NCI-H1048 (cell line): ENCODE results near the gene C10orf105.

Experiments used
- DNase-seq: peaks from one replicate; lab custom pipeline; 2025; lab: John Stamatoyannopoulos, UW

C10orf105 gene

GRCh38 chr10:71751515-71752224 is 32.1 kb upstream of the C10orf105 start:
- no peak for DNase-seq

DNA sequence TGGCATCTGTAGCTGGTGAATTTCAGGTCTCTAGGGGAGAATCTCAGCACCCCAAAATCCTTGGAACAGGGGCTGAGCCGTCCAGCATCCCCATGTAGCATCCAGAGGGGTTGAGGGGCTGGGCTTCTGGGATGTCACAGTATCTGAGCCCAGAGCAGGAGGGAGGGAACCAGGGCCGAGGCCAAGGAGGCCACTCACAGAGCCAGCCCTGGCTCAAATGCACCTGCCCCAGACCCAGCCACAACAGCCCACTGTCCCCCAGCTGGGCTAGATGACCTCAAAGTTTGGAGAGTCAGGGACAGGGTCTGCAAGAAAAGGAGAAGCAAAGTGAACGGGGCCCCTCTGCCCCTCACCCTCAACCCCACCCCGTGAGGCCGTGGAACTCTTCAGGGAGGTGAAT is 31.4 kb upstream of the C10orf105 start:
- DNase-seq: no peak

- DNase-seq: no peak
Measured at GRCh38 chr10:71750124-71750841, 30.7 kb upstream of the C10orf105 start.

DNA sequence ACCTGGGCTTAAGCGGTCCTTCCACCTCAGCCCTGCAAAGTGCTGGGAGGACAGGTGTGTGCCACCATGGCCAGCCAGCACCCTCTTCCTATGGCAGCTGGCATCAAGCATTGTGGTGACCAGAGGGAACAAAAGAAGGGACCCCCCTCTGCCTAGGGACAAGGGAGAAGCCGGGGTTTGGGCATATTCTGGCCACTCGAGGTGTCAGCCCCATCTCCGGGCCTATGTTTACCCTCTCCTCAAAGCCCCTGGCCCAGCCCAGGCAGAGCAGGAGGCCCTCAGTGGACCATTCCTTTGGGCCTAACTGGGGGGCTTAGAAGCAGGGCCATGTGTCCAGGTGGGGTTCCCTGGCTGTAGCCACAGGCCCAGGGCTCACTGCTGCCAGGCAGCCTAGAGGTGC is 29.8 kb upstream of the C10orf105 start:
- DNase-seq: no peak

DNA sequence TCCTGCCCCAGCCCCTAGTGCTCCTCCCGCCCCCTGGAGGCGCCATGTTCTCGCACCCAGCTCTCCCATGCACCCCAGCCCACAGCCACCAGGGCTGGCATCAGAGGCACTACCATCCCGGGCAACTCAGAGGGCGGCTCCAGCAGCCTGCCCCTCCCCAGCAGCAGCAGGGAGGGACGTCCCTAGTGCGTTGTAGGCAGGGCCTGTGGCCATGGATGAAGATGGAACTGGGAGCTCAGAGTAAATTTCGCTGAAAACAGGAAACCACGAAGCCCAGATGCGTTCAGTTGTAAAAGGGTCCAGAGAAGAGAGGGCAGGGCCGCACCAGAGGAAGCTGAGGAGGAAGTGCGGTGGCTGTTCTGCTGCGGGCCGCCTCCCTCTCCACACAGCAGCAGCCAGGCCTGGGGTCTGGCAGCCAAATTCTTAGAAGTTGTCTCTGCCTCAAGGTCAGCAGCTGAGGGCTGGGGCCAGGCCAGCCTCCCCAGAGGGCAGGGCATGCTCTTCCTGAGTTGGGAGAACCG is 29.2 kb upstream of the C10orf105 start:
- no peak for DNase-seq

DNA sequence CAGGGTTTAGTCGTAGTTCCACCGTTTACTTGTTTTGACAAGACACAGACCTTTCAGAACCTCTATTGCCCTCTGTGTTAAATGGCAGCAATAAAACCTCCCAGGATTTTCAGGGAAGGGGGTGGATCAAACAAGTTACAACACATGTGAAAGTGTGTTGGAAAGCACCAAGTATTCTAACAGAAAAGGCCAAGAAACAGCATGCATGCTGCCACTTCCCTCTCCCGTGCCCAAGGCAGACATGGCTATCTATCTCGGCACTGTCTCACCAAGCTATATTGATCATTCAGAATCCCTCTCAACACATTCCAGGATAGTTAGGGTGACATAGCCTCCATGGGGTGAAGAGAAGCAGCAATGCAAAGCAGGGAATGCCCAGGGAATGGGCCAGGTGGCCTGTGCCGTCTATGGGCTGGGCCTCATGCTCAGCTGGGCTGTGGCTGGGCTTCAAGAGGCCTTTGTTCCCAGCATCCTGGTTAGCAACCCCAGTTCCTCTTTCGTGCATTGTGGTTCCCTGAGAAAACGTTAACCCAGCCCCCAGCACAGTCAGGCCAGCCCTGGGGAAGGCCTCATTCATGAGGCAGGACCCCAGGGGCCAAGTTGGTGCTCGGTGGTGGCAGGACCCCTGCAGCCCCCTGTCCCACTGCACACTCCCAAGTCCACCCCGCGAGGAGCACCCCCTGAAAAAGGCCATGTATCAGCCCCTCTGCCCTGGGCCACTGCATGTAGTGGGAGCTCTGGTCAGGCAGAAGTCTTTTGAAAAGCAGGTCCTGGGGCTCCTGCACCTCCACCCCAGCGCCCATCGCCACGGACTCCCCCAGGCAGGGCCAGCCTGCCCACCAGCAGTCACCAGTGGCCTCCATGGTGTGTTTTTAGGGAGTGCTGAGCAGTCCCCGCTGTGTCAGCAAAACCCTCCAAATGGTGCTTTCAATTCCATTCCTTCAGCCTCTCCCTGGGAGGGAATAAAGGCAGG is 28.3 kb upstream of the C10orf105 start:
- no peak for DNase-seq

DNA sequence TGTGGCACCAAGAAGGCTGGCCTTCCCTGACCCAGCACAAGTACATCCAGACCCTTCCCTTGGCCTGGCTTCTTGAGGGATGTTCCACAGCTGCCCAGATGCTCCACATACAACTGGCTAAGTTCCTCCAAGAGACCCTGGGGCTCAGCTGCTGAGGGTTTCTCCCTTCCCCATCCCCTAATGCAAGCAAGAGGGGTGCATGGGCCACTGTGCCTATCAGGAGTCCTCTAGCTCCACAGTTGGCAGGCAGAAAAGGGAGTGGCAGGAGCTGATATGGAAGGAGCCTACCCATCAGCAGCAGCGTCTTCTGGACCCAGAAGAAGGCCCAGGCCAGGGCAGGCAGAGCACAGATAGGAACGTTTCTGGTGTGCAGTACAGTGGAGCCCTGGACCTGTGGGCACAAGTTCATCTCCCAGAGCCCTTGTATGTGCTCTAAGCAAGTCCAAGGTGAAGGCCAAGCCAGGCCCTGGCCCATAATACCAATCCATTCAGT is 27.5 kb upstream of the C10orf105 start:
- no peak for DNase-seq

- DNase-seq: no peak
Measured at GRCh38 chr10:71746344-71747037, 26.9 kb upstream of the C10orf105 start.

DNA sequence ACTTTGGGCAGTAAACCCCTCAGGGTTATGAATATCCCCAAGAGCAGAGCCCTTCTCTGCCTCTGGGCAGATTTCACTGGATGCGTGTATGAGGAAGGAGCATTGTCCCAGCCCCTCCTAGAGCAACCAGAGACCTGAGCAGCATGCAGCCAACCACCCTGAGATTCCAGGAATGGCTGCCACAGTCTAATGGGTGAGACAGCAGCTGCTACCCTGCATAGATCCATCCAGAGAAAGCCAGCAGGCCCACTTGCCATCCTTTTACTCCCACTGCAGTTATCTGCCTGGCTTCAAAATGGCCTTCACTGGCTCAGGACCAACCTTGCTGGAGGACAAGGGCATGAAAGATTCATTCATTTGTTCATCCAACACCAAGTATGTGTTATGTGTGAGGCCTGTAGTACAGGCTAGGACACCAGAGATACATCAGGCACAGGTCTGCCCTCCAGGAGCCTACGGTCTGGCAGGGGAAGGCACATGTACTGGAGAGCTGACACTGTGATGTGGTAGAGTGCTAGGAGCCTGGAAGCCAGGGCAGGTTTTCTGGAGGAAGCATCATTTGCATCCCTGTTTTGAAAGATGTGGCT is 26.2 kb upstream of the C10orf105 start:
- no peak for DNase-seq

DNA sequence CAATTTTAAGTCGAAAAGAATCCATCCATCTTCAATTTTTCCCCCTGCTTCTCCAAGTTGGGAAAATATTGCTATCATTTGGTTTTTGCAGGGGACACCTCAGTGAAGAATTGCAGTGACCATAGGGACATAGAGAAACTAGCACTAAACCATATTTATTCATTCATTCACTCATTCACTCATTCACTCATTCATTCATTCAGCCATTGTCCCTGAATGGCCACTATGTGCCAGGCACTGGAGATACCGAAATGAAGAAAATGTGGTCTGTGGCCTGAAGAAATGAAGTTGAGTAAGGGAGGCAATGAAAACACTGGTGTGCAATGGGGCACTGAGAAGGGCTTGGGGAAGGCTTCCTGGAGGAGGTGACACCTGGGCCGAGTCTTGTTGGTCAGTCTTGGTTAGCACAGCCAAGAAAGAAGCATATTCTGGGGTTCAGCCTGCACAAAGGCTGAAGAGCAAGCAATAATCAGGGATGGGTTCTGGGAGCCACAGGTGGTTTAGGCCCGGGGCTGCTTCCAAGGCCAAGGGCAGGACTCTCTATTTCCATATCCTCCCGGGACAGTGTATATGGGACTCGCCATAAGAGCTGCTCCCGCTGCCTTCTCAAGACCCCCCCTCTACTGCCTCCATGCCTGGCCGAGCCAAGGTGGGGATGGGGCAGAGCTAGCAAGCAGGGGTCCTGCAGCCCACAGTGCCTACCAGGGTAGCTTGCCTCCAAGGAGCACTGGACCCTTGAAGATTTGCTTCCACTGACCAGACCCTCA is 25.5 kb upstream of the C10orf105 start:
- no peak for DNase-seq

DNA sequence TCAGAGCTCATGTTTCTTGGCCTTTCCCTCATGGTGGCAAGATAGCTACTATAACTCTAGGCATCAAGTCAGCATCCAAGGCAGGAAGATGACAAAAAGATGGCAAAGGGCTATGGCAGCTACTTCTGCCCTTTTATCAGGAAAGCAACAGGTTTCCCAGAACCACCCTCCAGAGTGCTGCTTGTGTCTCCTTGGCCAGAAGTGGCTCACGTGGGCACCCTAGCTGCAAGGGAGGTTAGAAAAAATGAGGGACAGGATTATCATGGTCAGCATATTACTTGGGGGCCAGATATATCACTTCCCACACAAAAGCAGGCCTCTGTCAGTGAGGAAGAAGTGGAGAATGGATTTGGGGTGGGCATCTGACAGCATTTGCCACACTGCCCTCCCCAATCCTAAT is 24.3 kb upstream of the C10orf105 start:
- DNase-seq: no peak

- no peak for DNase-seq
Measured at GRCh38 chr10:71743089-71743838, 23.7 kb upstream of the C10orf105 start.

- DNase-seq: no peak
Measured at GRCh38 chr10:71742301-71743088, 22.9 kb upstream of the C10orf105 start.

DNA sequence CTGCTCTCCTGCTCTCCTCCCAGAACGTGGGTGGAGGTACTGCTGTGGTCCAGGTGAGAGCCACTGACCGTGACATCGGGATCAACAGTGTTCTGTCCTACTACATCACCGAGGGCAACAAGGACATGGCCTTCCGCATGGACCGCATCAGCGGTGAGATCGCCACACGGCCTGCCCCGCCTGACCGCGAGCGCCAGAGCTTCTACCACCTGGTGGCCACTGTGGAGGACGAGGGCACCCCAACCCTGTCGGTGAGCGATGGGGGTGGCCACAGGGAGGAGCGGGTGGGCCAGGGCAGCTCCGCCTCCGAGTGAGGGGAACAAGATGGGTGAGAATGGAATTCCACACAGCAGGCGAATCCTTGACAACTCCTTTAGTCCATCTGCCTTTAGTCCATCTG is 22.1 kb upstream of the C10orf105 start:
- DNase-seq: no peak

DNA sequence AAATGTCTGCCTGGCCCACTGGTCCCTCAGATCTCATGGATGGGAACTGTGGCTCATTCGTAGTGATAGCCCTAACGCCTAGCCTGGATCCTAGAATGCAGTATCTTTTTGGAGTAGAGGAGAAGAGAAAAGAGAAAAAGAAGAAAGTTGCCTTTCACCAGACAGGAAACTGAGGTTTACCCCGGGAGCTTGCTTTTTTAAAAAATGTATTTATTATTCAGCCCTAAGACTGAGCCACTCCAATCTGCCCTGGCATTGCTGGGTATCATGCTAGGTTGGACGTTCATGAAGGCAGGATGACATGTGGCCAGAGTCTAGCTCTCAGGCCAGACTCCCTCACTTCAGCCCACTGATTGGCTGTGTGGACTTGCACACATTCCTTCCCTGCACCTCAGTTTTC is 21.5 kb upstream of the C10orf105 start:
- DNase-seq: no peak

DNA sequence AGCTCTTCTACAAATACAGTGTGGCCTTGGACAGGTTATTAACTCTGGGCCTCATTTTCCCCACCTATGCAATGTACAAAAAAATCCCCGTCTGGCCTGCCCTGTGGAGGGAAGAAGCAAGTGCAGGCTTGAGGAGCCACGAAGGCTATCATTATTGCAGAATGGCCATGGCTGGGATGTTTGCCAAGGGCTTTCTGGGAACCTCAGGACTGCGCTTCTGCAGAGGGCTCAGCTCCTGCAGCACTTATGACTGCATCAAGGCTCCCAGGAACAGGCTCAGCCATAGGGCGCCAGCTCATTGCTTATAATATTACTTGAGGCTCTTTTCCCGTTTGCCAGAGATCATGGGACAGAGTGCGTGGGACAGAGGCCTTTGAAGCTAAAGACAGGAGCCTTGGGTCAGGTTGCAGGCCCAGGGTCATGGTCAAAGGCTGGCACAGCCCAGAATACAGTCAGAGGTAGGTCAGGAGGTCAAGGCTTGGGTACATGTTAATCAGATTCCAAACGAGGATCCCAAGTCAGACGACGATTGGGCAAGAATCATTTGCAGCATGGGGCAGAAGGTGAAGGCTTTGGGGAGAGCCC is 20.6 kb upstream of the C10orf105 start:
- no peak for DNase-seq

DNA sequence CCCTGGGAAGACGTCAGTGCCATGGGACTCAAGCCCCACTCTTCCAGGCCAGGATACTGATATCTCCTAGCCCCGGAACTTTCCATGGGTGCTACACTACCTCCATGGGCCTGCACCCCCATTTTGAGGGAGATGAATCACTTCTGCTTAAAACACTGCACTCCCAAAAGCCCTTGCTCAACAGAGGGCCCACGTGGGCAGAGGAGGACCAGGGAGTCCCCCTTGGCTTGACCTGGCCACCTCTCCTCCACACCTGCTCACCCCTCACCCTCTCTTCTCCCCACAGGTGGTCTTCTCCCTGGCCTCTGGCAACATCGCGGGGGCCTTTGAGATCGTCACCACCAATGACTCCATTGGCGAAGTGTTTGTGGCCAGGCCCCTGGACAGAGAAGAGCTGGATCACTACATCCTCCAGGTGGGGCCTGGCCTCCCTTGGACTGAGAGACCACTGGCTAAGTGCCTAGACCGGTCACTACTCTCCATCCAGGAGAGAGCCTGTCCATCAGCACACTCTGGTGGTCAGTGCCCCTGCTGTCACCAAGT is 19.9 kb upstream of the C10orf105 start:
- DNase-seq: no peak

DNA sequence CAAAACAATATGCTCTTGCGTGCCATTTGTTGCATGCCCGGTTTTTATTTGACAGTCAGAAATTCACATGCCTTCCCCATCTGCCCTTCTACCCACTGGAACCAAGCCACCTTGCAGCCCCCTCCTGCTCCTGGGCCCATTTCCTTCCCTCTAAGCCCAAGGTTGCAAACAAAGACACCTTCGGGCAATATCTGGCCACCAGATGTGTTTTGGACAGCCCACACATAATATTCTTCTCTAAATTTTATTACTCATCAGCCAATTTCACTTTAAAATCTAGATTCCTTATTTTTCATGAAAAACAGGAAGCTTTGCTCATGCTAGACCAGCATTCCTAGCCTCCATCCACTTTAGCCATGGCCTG is 18.2 kb upstream of the C10orf105 start:
- no peak for DNase-seq
